Adrenal gland (tissue), 12 donors: ENCODE measurements around the gene OSBP. TPM values are rescaled to one million over a fixed set of nuclear protein-coding genes. Genes with fewer than 3 reads are reported as not detected.

Experiments
- DNase-seq, 7 donors: peaks; one replicate each; pipeline ENCODE4 v3.0.0-alpha.2; 2019 to 2020
- H3K27ac ChIP-seq, 5 donors: fragments of 200-600 bp; sonication (generic) in 4 of 5; 1 replicate in 3 of 5; 2 replicates in 2 of 5; pipeline versions ENCODE4 v1.5.1 to v1.8.0; 2016 to 2020; ENCODE audit warnings: mild to moderate bottlenecking in 1 of 5
- H3K27me3 ChIP-seq: fragments of 200-600 bp; 2 replicates; pipeline ENCODE4 v1.8.0; 2021
- H3K36me3 ChIP-seq, 2 donors: fragments of 200-600 bp; replicated peaks in 1 of 2; 1 replicate in 1 of 2; 2 replicates in 1 of 2; pipeline versions ENCODE4 v1.5.1 to v1.8.0; 2018 to 2022
- H3K4me1 ChIP-seq, 2 donors: fragments of 200-600 bp; replicated peaks in 1 of 2; 1 replicate in 1 of 2; 2 replicates in 1 of 2; pipeline versions ENCODE4 v1.5.1 to v1.8.0; 2018 to 2021
- H3K4me3 ChIP-seq, 4 donors: fragments of 200-600 bp; sonication (generic) in 3 of 4; one replicate each; pipeline ENCODE4 v1.5.1; 2016 to 2018
- H3K9me3 ChIP-seq, 3 donors: fragments of 200-600 bp; sonication (generic) in 1 of 3; replicated peaks in 1 of 3; 1 replicate in 2 of 3; 2 replicates in 1 of 3; pipeline versions ENCODE4 v1.5.1 to v1.8.0; 2016 to 2021
- POLR2A ChIP-seq, 2 donors: fragments of 450-650 bp; IDR thresholded peaks; one replicate each; pipeline ENCODE4 v1.6.1; 2017; ENCODE audit warnings: antibody characterized with exemption in 2 of 2, mild to moderate bottlenecking in 2 of 2, moderate library complexity in 1 of 2
- WGBS, 4 donors: extraction: QIAGEN DNeasy Blood & Tissue Kit in 2 of 4; methylation state at CpG; one replicate each; pipeline versions ENCODE4 v1.1.5 to v1.1.7; 2013 to 2017; 5-methylcytosine and 5-hydroxymethylcytosine counted together
- intact Hi-C, 2 donors: fragments of 100-400 bp; cut with DNase I; formaldehyde crosslinking; loops; one replicate each; pipeline versions ENCODE4 v1.14.1 to v1.15.0; 2022 to 2023
- polyA plus RNA-seq, 3 donors: library from polyadenylated mRNA; stranded (reverse); fragments of 200-250 nt in 2 of 3; fragments of 350-450 nt in 1 of 3; fragmentation: Illumina TruSeq in 1 of 3; extraction: RNeasy Lipid Tissue Mini Kit (QIAGEN cat#74804) in 1 of 3; gene quantifications; one replicate each; pipeline ENCODE4 v1.2.3, GENCODE V29; 2013 to 2014
- total RNA-seq, 9 donors: library from RNA; depleted of rRNA in 4 of 9; stranded (reverse); fragments of >200 nt in 4 of 9; fragments of 120-200 nt in 1 of 9; fragmentation: NEBNext Ultra II Directional in 1 of 9; extraction: Animal tissue kit (Norgen Biotek cat#: 25700) in 1 of 9; gene quantifications; one replicate each; pipeline versions ENCODE4 v1.1.0 to v1.2.4, GENCODE V29; 2013 to 2023
- TF ChIP-seq, protein P1 (sequence below), 6 experiments: fragments of 450-650 bp in 4 of 6; fragments of 200-600 bp in 2 of 6; sonication (generic) in 1 of 6; IDR thresholded peaks; 1 replicate in 5 of 6; 2 replicates in 1 of 6; pipeline versions ENCODE4 v1.5.1 to v1.8.0; 2016 to 2021; ENCODE audit warnings: antibody characterized with exemption in 6 of 6, mild to moderate bottlenecking in 2 of 6, moderate library complexity in 1 of 6
- donor health status: healthy with polysubstance abuse.
- donor health status: Bipolar disorder and iron deficiency.
- donor health status: DM: yes; HTN: yes; CAD: no.
- donor health status: DM: no; HTN: no; CAD: no.
- donor health status: DM: no; HTN: no; CAD: no.
- donor health status: DM: yes; HTN: yes; CAD: no.

OSBP gene
- total and polyA plus RNA-seq, 12 donors, result 15.3 to 120 (median 68.7) TPM

DNA sequence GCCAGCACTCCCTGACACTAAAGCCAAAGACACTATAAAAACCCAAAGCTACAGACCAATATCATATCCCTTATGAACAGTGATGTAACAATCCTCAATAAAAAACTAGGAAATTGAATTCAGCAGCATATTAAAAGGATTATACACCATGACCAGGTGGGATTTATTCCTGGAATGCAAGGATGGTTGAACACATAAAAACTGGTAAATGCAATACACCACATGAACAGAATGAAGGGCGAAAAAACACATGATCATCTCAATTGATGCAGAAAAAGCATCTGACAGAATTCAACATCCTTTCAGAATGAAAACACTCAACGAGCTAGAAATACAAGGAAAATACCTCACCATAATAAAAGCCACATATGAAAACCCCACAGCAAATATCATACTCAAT, 31.3 kb downstream of the OSBP start:
- Histone ChIP-seq H3K4me3 (no peak overlapping the region), H3K4me1 (peaks cover 10 to 20% of the 10 kb centered on the region in 2 donors), H3K9me3 (no peaks in the 10 kb centered on the region), H3K27ac (no peak overlapping the region), H3K27me3 (no peaks in the 10 kb centered on the region), H3K36me3 (peaks cover 0 to 57% of the 10 kb centered on the region in 2 donors)
- whole genome bisulfite sequencing, 4 donors, result 95 to 99% (median 98%) methylated on average over 2 of the region's 2 CpGs
- no peak for DNase-seq
- intact Hi-C loops, result no loop called here
- no peak for TF ChIP-seq POLR2A (IDR thresholded peaks at IDR 0.05)
- TF ChIP-seq, protein P1, sequence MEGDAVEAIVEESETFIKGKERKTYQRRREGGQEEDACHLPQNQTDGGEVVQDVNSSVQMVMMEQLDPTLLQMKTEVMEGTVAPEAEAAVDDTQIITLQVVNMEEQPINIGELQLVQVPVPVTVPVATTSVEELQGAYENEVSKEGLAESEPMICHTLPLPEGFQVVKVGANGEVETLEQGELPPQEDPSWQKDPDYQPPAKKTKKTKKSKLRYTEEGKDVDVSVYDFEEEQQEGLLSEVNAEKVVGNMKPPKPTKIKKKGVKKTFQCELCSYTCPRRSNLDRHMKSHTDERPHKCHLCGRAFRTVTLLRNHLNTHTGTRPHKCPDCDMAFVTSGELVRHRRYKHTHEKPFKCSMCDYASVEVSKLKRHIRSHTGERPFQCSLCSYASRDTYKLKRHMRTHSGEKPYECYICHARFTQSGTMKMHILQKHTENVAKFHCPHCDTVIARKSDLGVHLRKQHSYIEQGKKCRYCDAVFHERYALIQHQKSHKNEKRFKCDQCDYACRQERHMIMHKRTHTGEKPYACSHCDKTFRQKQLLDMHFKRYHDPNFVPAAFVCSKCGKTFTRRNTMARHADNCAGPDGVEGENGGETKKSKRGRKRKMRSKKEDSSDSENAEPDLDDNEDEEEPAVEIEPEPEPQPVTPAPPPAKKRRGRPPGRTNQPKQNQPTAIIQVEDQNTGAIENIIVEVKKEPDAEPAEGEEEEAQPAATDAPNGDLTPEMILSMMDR (IDR thresholded peaks at IDR 0.05), result no peak

DNA sequence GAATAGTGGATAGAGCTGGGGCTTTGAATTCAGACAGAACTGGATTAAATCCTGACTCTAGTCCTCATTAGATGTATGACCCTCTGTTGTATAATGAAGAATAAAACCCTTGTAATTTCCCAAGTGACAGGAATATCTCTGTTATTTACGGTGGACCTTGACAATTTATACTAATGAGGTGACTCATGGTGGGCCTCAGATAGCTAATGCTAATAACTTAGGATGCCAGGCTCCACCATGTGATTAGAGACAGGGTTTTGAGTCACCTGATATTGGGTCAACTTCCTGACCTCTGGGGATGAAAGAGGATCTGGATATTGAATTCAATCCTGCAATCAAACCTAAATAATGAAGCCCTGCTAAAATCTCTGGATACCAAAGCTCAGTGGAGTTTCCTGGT, 33.6 kb downstream of the OSBP start:
- H3K27ac ChIP-seq, result peak overlapping the region; percentile 38 to 75 (median 64)
- no peaks in the 10 kb centered on the region for H3K27me3 ChIP-seq
- H3K36me3 ChIP-seq, result peaks cover 0 to 60% of the 10 kb centered on the region in 2 donors
- no peak overlapping the region for H3K4me3 ChIP-seq
- TF ChIP-seq, protein P1 (IDR thresholded peaks at IDR 0.05), result no peak
- TF ChIP-seq POLR2A (IDR thresholded peaks at IDR 0.05), result no peak
- H3K4me1 ChIP-seq, result peaks cover 16 to 20% of the 10 kb centered on the region in 2 donors
- DNase-seq, result peak in 5 of 7 donors; percentile 40 to 76 (median 73)
- no peaks in the 10 kb centered on the region for H3K9me3 ChIP-seq
- intact Hi-C loops, result no loop called here
- WGBS, 4 donors, result 41 to 67% (median 44%) methylated on average over 1 of the region's 1 CpG

DNA sequence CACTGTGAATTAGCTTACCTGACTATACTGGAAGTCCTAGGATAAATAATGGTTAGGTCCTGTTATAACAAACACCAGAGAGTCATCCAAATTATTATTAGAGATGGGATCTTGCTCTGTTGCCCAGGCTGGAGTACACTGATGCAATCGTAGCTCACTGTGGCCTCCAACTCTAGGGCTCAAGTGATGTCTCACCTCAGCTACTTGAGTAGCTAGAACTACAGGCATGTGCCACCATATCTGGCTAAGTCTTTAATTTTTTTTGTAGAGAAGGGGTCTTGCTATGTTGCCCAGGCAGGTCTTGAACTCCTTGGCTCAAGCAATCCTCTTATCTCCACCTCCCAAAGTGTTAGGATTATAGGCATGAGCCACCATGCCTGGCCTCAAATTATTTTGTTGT, 37.2 kb downstream of the OSBP start:
- Histone ChIP-seq H3K4me1 (peaks cover 28 to 39% of the 10 kb centered on the region in 2 donors), H3K4me3 (no peak overlapping the region), H3K27me3 (no peaks in the 10 kb centered on the region), H3K9me3 (no peaks in the 10 kb centered on the region), H3K36me3 (peaks cover 0 to 66% of the 10 kb centered on the region in 2 donors), H3K27ac (peak overlapping the region in 2 of 5 donors; percentile 8 to 63)
- 81 to 100% (median 88%) methylated on average over 1 of the region's 1 CpG for WGBS, 4 donors
- intact Hi-C loops, result no loop called here
- DNase-seq, result no peak
- TF ChIP-seq POLR2A (IDR thresholded peaks at IDR 0.05), result no peak
- TF ChIP-seq, protein P1 (IDR thresholded peaks at IDR 0.05), result no peak

DNA sequence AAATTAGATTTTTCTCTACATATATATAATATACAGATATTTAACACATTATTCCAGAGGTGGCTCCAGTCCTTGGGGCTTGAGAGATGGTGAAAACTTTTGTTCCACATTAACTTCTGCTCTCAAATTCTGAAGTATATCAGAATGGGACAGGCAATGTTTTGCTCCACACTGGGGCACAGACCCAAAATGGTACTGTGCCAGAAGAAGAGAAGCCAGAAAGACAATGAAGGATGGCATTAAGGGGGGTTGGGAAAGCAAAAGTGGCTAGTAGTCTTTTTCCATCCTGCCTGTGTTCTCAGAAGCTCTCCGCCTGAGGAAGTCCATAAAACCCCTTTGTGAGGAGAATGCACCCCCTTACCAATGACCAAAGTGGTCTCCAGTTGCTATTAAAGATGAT, 40.1 kb downstream of the OSBP start:
- peaks cover 0 to 51% of the 10 kb centered on the region in 2 donors for H3K36me3 ChIP-seq
- H3K4me1 ChIP-seq, result peaks cover 23 to 27% of the 10 kb centered on the region in 2 donors
- no peaks in the 10 kb centered on the region for H3K27me3 ChIP-seq
- peak; percentile 51 to 80 (median 60) for DNase-seq
- intact Hi-C loops, result no loop called here
- WGBS, 4 donors, result 71 to 88% (median 82%) methylated on average over 1 of the region's 1 CpG
- H3K4me3 ChIP-seq, result no peak overlapping the region
- TF ChIP-seq, protein P1 (IDR thresholded peaks at IDR 0.05), result no peak
- no peak for TF ChIP-seq POLR2A (IDR thresholded peaks at IDR 0.05)
- no peaks in the 10 kb centered on the region for H3K9me3 ChIP-seq
- peak overlapping the region in 3 of 5 donors; percentile 40 to 69 (median 62) for H3K27ac ChIP-seq
